Keratinocyte (primary cell): ENCODE data around the gene KCNMA1. TPM values are rescaled to one million over a fixed set of nuclear protein-coding genes. Genes with fewer than 3 reads are reported as not detected.

Source experiments
- DNase-seq: peaks from one replicate; pipeline ENCODE4 v3.0.0-alpha.2; 2011; ENCODE audit warnings: low read depth, missing footprints, low spot score
- FAIRE-seq: peaks from 2 replicates; lab custom pipeline; 2011; peaks lifted over from hg19 to GRCh38; lab: Jason Lieb, UNC
- H2AFZ ChIP-seq: 2 replicates; pipeline ENCODE4 v1.6.0; 2012; ENCODE audit warnings: low read length, control low read depth, inconsistent platforms; ENCODE audit not compliant: control insufficient read depth
- H3K27ac ChIP-seq: 2 replicates; pipeline ENCODE4 v1.5.1; 2011; ENCODE audit warnings: low read length; ENCODE audit not compliant: control insufficient read depth, insufficient read depth
- H3K27me3 ChIP-seq: 3 replicates; pipeline ENCODE4 v1.6.0; 2011; ENCODE audit warnings: low read length; ENCODE audit not compliant: control insufficient read depth, insufficient read depth; ENCODE audit errors: extremely low read depth
- H3K36me3 ChIP-seq, 2 experiments: 2 replicates in 1 of 2; 3 replicates in 1 of 2; pipeline ENCODE4 v1.5.1; 2011; ENCODE audit warnings: low read length in 2 of 2, mild to moderate bottlenecking in 1 of 2; ENCODE audit not compliant: control insufficient read depth in 2 of 2, insufficient read depth in 2 of 2; ENCODE audit errors: extremely low read depth in 1 of 2
- H3K4me1 ChIP-seq: 3 replicates; pipeline ENCODE4 v1.5.1; 2011; ENCODE audit warnings: low read length; ENCODE audit not compliant: control insufficient read depth, insufficient read depth; ENCODE audit errors: extremely low read depth
- H3K4me2 ChIP-seq: 3 replicates; pipeline ENCODE4 v1.6.0; 2011; ENCODE audit warnings: low read depth, low read length; ENCODE audit not compliant: control insufficient read depth, insufficient read depth; ENCODE audit errors: extremely low read depth
- H3K4me3 ChIP-seq, 3 experiments: fragments of 200-600 bp in 1 of 3; sonication (generic) in 1 of 3; 2 replicates in 2 of 3; 3 replicates in 1 of 3; pipeline ENCODE4 v1.5.1; 2011 to 2016; ENCODE audit warnings: low read length in 3 of 3, mild to moderate bottlenecking in 3 of 3, control low read depth in 2 of 3, inconsistent platforms in 1 of 3, low read depth in 1 of 3, mixed read lengths in 1 of 3, mixed run types in 1 of 3, moderate library complexity in 1 of 3; ENCODE audit not compliant: control insufficient read depth in 2 of 3, insufficient read depth in 2 of 3; ENCODE audit errors: extremely low read depth in 1 of 3
- H3K79me2 ChIP-seq: 2 replicates; pipeline ENCODE4 v1.6.0; 2012; ENCODE audit warnings: low read length; ENCODE audit not compliant: control insufficient read depth, insufficient read depth
- H3K9ac ChIP-seq: 3 replicates; pipeline ENCODE4 v1.6.0; 2011; ENCODE audit warnings: low read length; ENCODE audit not compliant: control insufficient read depth, insufficient read depth; ENCODE audit errors: extremely low read depth
- H3K9me1 ChIP-seq: 3 replicates; pipeline ENCODE4 v1.6.0; 2011; ENCODE audit warnings: low read length; ENCODE audit not compliant: control insufficient read depth, insufficient read depth; ENCODE audit errors: extremely low read depth
- H3K9me3 ChIP-seq: 2 replicates; pipeline ENCODE4 v1.5.1; 2012; ENCODE audit warnings: low read depth, low read length; ENCODE audit not compliant: control insufficient read depth
- H4K20me1 ChIP-seq: 3 replicates; pipeline ENCODE4 v1.6.0; 2011; ENCODE audit warnings: low read length; ENCODE audit not compliant: control insufficient read depth, insufficient read depth; ENCODE audit errors: extremely low read depth
- EZH2 ChIP-seq: IDR thresholded peaks from one replicate; pipeline ENCODE4 v1.6.1; 2012; ENCODE audit warnings: inconsistent platforms, mild to moderate bottlenecking, low read length, moderate library complexity
- dilution Hi-C: fragments of 300-500 bp; cut with MboI; formaldehyde crosslinking; loops from one replicate; pipeline ENCODE4 v1.7.0; 2020; ENCODE audit warnings: low sequenced_read_pairs; ENCODE audit not compliant: extremely low pct_ligation_motif_present
- polyA plus RNA-seq, 5 experiments: library from polyadenylated mRNA; depleted of rRNA in 3 of 5; stranded (reverse) in 3 of 5; stranded (forward) in 1 of 5; unstranded in 1 of 5; fragments of >200 nt; gene quantifications; 1 replicate in 1 of 5; 2 replicates in 3 of 5; 3 replicates in 1 of 5; pipeline versions ENCODE4 v1.2.1 to v1.2.3, GENCODE V29; 2011 to 2012; ENCODE audit warnings: missing spikeins in 2 of 5, low read depth in 1 of 5, low replicate concordance in 1 of 5
- TF ChIP-seq, protein P1 (sequence below), 3 experiments: IDR thresholded peaks in 1 of 3; conservative IDR thresholded peaks in 1 of 3; optimal IDR thresholded peaks in 1 of 3; 2 replicates in 2 of 3; 3 replicates in 1 of 3; pipeline versions ENCODE3 to v1.5.1; 2011; ENCODE audit warnings: low read length in 3 of 3, mild to moderate bottlenecking in 3 of 3, moderate library complexity in 2 of 3, control low read depth in 1 of 3, inconsistent platforms in 1 of 3; ENCODE audit not compliant: insufficient read depth in 2 of 3; ENCODE audit errors: extremely low read depth in 1 of 3

KCNMA1 gene
- polyA plus RNA-seq, 1 donor (not counting 4 experiments of a cell fraction or from before 2014, with no cell fraction given), result 6.3 TPM

DNA sequence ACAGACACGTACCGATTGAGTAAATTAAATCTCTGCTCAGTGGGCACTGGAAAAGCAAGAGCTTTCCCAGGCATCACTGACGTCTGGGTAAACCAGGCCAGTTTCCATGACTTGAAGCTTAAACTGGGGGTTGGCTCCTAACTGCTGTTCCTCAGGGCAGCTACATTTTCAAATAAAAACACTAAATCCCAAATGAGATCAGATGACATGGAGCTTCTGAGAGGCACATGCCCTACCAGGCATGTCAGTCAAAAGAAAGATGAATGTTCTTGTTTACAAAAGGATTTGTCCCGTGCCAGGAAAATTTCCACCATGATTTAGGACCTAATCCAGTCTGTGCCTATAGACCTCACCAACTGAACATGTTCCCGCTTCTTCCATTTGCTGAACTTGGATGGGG is 220.2 kb downstream of the KCNMA1 start:
- no peaks in the 10 kb centered on the region for H4K20me1 ChIP-seq
- FAIRE-seq (peak; percentile 56), DNase-seq (no peak)
- H2AFZ ChIP-seq, result no peak overlapping the region
- H3K79me2 ChIP-seq, result no peaks in the 10 kb centered on the region
- no peak overlapping the region for H3K9ac ChIP-seq
- no peak for TF ChIP-seq EZH2
- TF ChIP-seq, protein P1, sequence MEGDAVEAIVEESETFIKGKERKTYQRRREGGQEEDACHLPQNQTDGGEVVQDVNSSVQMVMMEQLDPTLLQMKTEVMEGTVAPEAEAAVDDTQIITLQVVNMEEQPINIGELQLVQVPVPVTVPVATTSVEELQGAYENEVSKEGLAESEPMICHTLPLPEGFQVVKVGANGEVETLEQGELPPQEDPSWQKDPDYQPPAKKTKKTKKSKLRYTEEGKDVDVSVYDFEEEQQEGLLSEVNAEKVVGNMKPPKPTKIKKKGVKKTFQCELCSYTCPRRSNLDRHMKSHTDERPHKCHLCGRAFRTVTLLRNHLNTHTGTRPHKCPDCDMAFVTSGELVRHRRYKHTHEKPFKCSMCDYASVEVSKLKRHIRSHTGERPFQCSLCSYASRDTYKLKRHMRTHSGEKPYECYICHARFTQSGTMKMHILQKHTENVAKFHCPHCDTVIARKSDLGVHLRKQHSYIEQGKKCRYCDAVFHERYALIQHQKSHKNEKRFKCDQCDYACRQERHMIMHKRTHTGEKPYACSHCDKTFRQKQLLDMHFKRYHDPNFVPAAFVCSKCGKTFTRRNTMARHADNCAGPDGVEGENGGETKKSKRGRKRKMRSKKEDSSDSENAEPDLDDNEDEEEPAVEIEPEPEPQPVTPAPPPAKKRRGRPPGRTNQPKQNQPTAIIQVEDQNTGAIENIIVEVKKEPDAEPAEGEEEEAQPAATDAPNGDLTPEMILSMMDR (optimal IDR thresholded peaks at IDR 0.05 in 1 of 3, IDR thresholded peaks at IDR 0.05 in 1 of 3, conservative IDR thresholded peaks at IDR 0.05 in 1 of 3; ENCODE audit: extremely low read depth in 1 of 3, insufficient read depth in 2 of 3, low read length in 3 of 3), result no peak
- no peak overlapping the region for H3K27ac ChIP-seq
- H3K4me2 ChIP-seq, result no peak overlapping the region
- H3K36me3 ChIP-seq, result no peaks in the 10 kb centered on the region
- dilution Hi-C loops, result no loop called here
- H3K4me1 ChIP-seq, result peaks cover 22% of the 10 kb centered on the region
- H3K27me3 ChIP-seq, result no peaks in the 10 kb centered on the region
- H3K9me1 ChIP-seq, result peaks cover 2% of the 10 kb centered on the region
- H3K4me3 ChIP-seq, result no peak overlapping the region
- H3K9me3 ChIP-seq, result no peaks in the 10 kb centered on the region

DNA sequence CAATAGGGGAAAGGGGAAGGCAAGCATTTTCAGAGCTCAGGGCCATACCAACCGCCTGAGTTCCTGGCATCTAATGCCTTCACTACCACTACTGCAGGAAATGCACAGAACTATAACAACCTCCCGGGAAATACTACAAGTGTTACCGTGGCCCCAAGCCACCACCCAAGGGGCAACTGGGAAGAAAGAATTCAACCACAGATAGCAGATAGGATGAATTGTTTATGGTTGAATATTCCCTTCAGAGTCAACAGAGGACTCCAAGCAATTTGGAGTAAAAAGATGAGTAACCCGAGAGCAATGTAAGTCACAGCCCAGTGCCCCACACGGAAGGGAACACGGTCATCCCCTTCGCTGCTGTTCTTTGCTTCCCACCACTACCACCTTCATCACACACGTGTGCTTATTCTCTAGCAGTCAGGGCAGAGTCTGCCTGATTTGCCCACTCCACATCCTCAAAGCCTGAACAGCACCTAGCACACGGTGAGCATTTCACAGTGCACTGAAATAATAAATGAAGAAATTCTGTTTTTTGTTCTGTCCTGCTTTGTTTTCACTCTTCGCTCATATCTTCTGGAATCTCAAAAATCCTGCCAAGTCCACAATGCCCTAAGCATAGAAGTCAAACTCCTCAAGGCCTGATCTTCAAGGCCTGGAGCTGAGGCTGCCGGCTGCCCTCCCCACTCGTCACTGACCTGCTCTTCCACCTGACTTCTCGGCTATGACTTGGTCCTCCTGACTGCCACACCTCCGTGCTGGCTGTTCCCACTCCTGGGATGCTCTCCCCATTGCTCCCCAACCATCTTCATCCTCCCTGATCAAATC is 221.1 kb downstream of the KCNMA1 start:
- Histone ChIP-seq H3K79me2 (no peaks in the 10 kb centered on the region), H2AFZ (peak overlapping the region; percentile 37), H3K9me1 (peaks cover 2% of the 10 kb centered on the region), H3K27ac (no peak overlapping the region), H3K4me1 (peaks cover 22% of the 10 kb centered on the region), H3K9me3 (no peaks in the 10 kb centered on the region), H3K27me3 (no peaks in the 10 kb centered on the region), H3K9ac (no peak overlapping the region), H3K4me3 (no peak overlapping the region), H3K36me3 (no peaks in the 10 kb centered on the region), H3K4me2 (no peak overlapping the region), H4K20me1 (no peaks in the 10 kb centered on the region)
- DNase-seq (no peak), FAIRE-seq (peak; percentile 78)
- dilution Hi-C loops, result no loop called here
- TF ChIP-seq EZH2, result no peak
- TF ChIP-seq, protein P1 (optimal IDR thresholded peaks at IDR 0.05 in 1 of 3, IDR thresholded peaks at IDR 0.05 in 1 of 3, conservative IDR thresholded peaks at IDR 0.05 in 1 of 3; ENCODE audit: extremely low read depth in 1 of 3, insufficient read depth in 2 of 3, low read length in 3 of 3), result no peak
